Testis (tissue), 2 donors: ENCODE data around the gene ENTHD1.
"Not testable (repeated sequence)": the region's sequence is repeated elsewhere in the genome, so short reads cannot be mapped to it uniquely, and the experiment has no call there.

Source experiments
- POLR2A ChIP-seq: fragments of 450-650 bp; IDR thresholded peaks from one replicate; pipeline ENCODE4 v1.6.1; 2017; ENCODE audit warnings: antibody characterized with exemption, mild to moderate bottlenecking, moderate library complexity
- TF ChIP-seq, protein P1 (sequence below), 3 experiments: fragments of 450-650 bp in 2 of 3; fragments of 200-600 bp in 1 of 3; sonication (generic) in 1 of 3; IDR thresholded peaks; one replicate each; pipeline ENCODE4 v1.5.1; 2016 to 2019; ENCODE audit warnings: antibody characterized with exemption in 3 of 3, mild to moderate bottlenecking in 2 of 3, moderate library complexity in 1 of 3

DNA sequence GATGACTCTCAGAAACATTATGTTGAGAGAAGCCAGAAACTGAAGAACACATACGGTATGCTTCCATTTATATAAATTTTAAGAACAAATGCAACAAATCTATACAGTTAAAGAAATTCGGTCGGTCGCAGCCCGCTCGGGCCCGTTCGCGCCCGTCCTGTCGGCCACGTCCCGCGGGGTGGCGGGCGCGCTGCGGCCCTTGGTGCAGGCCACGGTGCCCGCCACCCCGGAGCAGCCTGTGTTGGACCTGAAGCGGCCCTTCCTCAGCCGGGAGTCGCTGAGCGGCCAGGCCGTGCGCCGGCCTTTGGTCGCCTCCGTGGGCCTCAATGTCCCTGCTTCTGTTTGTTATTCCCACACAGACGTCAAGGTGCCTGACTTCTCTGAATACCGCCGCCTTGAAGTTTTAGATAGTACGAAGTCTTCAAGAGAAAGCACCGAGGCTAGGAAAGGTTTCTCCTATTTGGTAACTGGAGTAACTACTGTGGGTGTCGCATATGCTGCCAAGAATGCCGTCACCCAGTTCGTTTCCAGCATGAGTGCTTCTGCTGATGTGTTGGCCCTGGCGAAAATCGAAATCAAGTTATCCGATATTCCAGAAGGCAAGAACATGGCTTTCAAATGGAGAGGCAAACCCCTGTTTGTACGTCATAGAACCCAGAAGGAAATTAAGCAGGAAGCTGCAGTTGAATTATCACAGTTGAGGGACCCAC, 18.2 kb downstream of the ENTHD1 start:
- TF ChIP-seq, protein P1, sequence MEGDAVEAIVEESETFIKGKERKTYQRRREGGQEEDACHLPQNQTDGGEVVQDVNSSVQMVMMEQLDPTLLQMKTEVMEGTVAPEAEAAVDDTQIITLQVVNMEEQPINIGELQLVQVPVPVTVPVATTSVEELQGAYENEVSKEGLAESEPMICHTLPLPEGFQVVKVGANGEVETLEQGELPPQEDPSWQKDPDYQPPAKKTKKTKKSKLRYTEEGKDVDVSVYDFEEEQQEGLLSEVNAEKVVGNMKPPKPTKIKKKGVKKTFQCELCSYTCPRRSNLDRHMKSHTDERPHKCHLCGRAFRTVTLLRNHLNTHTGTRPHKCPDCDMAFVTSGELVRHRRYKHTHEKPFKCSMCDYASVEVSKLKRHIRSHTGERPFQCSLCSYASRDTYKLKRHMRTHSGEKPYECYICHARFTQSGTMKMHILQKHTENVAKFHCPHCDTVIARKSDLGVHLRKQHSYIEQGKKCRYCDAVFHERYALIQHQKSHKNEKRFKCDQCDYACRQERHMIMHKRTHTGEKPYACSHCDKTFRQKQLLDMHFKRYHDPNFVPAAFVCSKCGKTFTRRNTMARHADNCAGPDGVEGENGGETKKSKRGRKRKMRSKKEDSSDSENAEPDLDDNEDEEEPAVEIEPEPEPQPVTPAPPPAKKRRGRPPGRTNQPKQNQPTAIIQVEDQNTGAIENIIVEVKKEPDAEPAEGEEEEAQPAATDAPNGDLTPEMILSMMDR (IDR thresholded peaks at IDR 0.05): not testable (repeated sequence)
- not testable (repeated sequence) for TF ChIP-seq POLR2A
